ENCODE data around the gene TMCC2. TPM values are rescaled to one million over a fixed set of nuclear protein-coding genes. Genes with fewer than 3 reads are reported as not detected.
"Not testable (repeated sequence)": the region's sequence is repeated elsewhere in the genome, so short reads cannot be mapped to it uniquely, and the experiment has no call there.

Gene TMCC2
- polyA plus RNA-seq, 1 donor: 10.8 TPM

DNA sequence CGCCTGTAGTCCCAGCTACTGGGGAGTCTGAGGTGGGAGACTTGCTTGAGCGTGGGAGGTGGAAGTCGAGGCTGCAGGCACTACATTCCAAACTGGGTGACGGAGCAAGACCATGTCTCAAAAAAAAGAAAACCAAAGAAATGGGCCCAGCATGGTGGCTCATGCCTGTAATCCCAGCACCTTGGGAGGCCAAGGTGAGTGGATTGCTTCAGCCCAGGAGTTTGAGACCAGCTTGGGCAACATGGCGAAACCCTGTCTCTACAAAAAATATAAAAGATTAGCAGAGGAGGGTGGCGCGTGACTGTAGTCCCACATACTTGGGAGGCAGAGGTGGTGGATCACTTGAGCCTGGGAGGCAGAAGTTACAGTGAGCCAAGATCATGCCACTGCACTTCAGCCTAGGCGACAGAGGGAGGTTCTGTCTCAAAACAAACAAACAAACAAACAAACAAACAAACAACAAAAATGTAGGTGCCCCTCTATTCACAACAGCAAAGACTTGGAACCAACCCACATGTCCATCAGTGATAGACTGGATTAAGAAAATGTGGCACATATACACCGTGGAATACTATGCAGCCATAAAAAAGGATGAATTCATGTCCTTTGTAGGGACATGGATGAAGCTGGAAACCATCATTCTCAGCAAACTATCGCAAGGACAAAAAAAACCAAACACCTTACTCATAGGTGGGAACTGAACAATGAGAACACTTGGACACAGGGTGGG, 53.1 kb downstream of the TMCC2 start:
- DNase-seq (ENCODE audit: low read depth): not testable (repeated sequence)

DNA sequence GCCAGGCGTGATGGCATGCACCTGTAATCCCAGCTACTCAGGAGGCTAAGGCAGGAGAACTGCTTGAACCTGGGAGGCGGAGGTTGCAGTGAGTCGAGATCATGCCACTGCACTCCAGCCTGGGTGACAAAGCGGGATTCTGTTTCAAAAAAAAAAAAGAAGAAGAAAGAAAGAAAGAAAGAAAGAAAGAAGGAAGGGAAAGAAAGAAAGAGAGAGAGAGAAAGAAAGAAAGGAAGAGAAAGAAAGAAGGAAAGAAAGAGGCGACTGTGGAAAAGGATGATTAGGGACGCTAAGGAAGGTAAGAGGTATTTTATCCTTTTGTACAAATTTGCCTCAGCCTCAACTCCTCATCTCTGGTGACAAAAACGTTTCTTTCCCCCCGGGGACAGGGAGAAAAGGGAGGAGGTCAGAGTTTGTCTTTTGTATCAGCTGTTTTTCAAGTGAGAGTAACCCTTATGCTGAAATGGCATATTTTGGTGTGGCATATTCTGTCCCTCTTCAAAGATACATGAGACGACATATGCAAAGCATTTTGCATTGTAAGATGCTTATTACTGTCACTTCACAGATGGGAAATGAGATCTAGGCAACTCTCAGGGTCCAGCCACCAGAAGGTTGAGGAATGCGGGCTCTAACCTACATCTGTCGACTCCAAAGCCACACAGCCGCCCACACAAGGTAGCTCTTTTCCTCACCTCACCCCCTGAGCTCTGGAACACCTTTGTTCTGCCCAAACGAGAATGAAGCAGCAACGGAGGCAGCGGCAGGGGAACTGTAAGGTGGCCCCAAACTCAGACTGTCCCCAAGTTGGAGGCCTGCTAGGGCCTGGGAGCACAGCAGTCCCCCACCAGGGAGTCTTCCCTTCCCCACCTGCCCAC, 55.8 kb downstream of the TMCC2 start:
- DNase-seq (ENCODE audit: low read depth): no peak

DNA sequence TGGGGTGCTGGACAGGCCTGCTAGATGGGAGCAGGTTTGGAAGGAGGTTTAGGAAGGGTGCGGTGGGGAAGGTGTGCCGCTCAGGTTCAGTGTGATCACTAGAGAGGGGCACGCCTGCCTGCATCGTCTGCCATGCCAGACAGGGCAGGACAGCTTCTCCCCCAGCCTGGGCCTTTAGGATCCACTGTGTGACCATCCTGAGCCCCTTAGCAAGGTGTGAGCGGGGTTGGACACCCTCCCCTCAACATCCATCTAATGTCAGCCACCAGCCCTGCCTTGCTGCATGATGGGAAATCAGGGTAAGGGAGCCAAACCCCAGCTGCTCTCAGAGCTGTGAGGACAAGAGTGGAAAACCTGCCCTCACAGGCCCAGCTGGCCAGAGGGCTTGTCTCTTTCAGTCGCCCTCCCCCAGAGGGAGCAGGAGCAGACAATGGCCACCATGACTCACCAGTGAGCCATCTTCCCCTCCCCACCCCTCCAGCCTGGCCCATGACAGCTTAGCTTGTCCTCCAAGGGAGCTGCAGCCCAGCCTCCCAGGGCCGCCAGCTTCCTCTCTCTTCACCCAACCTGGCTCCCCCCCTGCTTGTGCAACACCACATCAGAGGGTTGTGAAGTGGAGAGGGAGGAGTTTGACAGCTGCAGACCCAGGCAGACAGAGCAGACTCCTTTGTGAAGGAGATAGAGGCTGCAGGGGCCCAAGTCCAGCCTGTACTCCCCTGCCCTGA, 56.8 kb downstream of the TMCC2 start:
- no peak for DNase-seq (ENCODE audit: low read depth)

DNA sequence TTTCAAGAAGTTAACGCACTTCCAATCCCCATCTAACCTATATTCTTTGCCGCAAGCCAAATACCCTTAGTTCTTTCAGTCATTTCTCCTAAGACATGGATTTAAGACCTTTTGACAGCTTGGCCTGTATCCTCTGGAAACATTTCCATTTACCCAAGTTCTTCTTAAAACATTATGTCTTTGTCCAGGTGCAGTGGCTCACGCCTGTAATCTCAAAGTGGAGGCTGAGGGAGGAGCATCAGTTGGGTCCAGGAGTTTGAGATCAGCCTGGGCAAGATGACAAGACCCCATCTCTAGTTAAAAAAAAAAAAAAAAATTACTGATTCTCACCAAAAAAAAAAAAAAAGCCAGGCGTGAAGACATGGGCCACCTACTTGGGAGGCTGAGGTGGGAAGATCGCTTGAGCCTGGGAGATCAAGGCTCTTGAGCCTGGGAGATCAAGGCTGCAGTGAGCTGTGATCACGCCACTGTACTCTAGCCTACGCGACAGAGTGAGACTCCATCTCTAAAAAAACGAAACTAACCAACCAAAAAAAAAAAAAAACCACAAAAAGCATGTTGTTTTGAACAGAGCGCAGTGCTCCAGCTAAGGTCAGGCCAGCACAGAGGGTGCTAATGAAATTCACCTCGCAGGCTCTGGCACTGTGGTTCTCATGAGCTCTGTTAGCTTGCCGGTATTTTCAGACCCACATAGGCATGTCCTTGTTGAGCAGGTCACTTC, 57.8 kb downstream of the TMCC2 start:
- DNase-seq (ENCODE audit: low read depth): no peak

GRCh38 chr1:205286335-205286950, 58.7 kb downstream of the TMCC2 start:
- DNase-seq (ENCODE audit: low read depth): no peak

- DNase-seq (ENCODE audit: low read depth): no peak
Observed at GRCh38 chr1:205287076-205287475, 59.3 kb downstream of the TMCC2 start.

GRCh38 chr1:205287767-205288559, 60.2 kb downstream of the TMCC2 start:
- no peak for DNase-seq (ENCODE audit: low read depth)

DNA sequence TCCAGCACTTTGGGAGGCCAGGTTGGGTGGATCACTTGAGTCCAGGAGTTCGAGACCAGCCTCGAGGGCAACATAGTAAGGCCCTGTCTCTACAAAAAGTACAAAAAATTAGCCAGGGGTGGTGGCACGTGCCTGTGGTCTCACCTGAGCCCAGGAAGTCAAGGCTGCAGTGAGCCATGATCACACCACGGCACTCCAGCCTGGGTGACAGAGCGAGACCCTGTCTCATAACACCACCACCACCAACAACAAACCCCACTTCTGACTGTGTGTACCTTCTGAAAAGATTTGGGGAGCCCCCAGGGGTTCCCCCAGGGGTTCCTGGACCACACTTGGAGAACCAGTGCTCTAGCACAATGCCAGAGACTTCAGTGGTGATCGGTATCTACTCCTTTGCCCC, 63.9 kb downstream of the TMCC2 start:
- DNase-seq (ENCODE audit: low read depth): no peak

DNA sequence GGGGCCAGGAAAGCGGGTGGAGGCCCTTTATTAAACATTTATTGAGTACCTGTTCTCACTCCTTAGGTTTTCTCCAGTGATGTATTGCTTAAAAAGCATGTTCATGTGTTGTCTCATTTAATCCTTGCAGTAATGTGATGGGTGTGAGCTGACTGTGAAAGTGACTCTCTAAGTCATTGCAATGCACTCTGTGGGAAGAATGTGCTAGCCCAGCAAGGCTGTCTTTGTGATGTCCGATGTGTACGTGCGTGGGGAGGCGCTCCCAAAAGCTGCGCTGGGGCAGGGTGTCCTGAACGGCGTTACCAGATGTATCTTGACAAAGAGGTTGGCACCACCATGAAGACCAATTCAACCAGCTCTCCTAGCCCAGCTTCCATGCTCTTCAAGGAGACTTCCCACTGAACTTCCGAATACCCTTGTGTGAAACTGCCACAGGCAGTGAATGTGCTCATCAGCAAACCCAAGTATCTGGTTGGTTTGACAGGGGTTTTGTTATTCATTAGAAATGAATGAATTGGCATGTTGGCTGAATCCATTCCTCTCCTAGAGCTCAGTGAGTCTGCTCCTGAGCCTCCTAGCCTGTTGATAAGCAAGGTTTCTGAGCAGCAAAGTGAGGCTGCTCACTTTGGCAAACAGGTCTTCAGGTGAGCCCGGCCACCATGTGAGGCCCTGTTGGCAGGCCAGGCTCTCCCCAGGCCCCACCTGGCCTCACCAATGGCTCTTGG, 65.8 kb downstream of the TMCC2 start:
- no peak for DNase-seq (ENCODE audit: low read depth)

GRCh38 chr1:205294175-205294917, 66.6 kb downstream of the TMCC2 start:
- no peak for DNase-seq (ENCODE audit: low read depth)

DNA sequence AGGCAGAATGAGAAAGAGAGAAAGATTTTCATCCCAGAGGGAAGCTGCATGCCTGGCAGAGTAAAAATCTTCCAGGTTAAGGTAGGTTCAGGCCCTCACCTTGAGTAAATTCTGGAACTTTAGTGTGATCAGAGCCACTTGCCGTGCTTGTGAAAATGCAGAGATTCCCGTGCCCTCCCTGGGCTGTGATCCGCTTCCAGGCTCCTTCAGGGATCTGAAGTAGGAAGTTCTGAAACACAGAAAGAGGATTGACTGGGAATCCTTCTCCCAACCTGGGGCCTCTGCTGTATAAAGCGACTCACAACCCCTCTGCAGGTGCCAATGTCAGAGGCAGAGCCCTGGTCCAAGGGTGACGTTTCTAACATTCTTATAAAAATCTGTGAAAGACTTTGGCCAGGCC, 67.2 kb downstream of the TMCC2 start:
- DNase-seq (ENCODE audit: low read depth): no peak

DNA sequence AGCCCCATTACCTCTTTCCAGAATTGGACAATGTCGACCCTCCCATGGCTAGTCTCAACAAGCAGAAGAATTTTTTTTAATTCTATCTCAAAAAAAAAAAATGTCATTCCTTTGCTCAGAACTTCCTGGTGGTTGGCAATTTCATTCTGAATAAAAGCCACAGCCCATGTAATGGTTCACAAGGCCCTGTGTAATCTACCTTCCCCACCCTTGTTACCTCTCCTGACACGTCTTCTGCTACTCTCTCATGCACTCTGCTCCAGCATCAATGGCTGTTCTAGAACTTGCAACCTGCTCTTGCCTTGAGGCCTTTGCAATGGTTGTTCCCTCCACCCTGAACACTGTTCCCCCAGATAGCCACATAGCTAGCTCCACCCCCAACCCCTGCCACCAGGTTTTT, 68.4 kb downstream of the TMCC2 start:
- DNase-seq (ENCODE audit: low read depth): no peak

- not testable (repeated sequence) for DNase-seq (ENCODE audit: low read depth)
Observed at GRCh38 chr1:205297546-205298177, 69.9 kb downstream of the TMCC2 start.

DNA sequence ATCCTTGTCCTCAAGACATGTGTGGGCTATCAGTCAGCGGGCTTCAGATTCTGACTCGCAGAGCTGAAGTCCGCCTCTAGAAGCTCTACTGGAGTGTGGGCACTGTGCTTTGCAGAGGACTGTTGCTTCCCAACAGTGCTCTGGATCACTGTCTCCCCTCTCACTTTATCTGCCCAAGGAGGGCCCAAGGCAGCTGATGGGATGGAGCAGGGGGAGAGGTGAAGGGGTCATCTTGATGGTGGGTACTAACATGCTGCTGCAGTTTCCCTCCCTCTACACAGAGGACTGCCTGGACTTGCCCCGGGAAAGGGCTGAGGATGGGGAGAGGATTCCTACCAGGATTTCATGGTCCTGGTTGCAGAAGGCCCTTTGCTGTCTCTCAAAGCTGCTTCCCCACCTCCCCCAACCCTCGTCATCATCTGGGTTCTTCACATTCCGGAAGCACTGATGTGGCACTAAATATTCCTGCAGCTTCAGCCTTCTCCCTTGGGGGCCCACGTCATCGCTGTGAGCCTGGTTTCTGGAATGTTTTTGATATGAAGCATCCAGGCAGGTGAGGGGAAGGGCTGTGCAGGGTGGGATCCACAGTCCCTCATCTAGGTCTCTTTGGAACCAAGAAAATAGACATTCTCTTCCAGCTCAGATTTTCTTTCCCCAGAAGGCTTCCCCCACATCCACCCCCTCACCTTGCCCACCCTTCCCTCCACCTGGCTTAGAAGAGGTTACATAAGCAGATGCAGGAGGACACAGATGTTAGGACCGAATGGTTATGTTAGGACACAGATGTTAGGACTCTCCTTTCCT, 70.6 kb downstream of the TMCC2 start:
- no peak for DNase-seq (ENCODE audit: low read depth)

- DNase-seq (ENCODE audit: low read depth): no peak
Observed at GRCh38 chr1:205300149-205300548, 72.4 kb downstream of the TMCC2 start.

- no peak for DNase-seq (ENCODE audit: low read depth)
Observed at GRCh38 chr1:205301205-205301821, 73.6 kb downstream of the TMCC2 start.

Measured in forelimb muscle (tissue), 1 donor.